ENCODE measurements around the gene SLC12A4. TPM values are rescaled to one million over a fixed set of nuclear protein-coding genes. Genes with fewer than 3 reads are reported as not detected.

Gene SLC12A4
- total and polyA plus RNA-seq, 2 of the 13 experiments (the other 11 are each of a cell fraction or from before 2014, with no cell fraction given) = 65.1 to 84.3 TPM

GRCh38 chr16:67969254-67970039, 1.0 kb upstream of the SLC12A4 start (continued):
- no peak for TF ChIP-seq CREB3 (CRISPR knock-in tag; IDR thresholded peaks at IDR 0.05)
- TF ChIP-seq ZGPAT (CRISPR knock-in tag; IDR thresholded peaks at IDR 0.05) = no peak
- no peak for TF ChIP-seq NR0B2 (CRISPR knock-in tag; IDR thresholded peaks at IDR 0.05)
- TF ChIP-seq HCFC1 (IDR thresholded peaks at IDR 0.05; ENCODE audit: low read depth, low read length) = no peak
- TF ChIP-seq PAWR (CRISPR knock-in tag; IDR thresholded peaks at IDR 0.05; ENCODE audit: borderline replicate concordance) = no peak
- no peak for TF ChIP-seq TOPORS (CRISPR knock-in tag; IDR thresholded peaks at IDR 0.05)
- TF ChIP-seq ZNF576 (CRISPR knock-in tag; IDR thresholded peaks at IDR 0.05) = no peak
- TF ChIP-seq HINFP (CRISPR knock-in tag; IDR thresholded peaks at IDR 0.05; ENCODE audit: low read depth) = no peak
- no peak for TF ChIP-seq ZBTB34 (CRISPR knock-in tag; IDR thresholded peaks at IDR 0.05)
- no peak for TF ChIP-seq ZNF574 (CRISPR knock-in tag; IDR thresholded peaks at IDR 0.05)
- TF ChIP-seq MIER3 (CRISPR knock-in tag; IDR thresholded peaks at IDR 0.05; ENCODE audit: borderline replicate concordance) = no peak
- no peak for TF ChIP-seq KLF11 (CRISPR knock-in tag; IDR thresholded peaks at IDR 0.05)
- peak; percentile 44 for TF ChIP-seq MAX (IDR thresholded peaks at IDR 0.05)
- TF ChIP-seq SIN3A (IDR thresholded peaks at IDR 0.05; ENCODE audit: borderline replicate concordance, low read depth, low read length) = peak; percentile 42; the same call in 1 of the 2 replicates
- no peak for TF ChIP-seq ZBTB3 (CRISPR knock-in tag; IDR thresholded peaks at IDR 0.05; ENCODE audit: borderline replicate concordance, low read depth)
- TF ChIP-seq ELF4 (CRISPR knock-in tag; IDR thresholded peaks at IDR 0.05; ENCODE audit: borderline replicate concordance) = 0 out of 2 replicates have a peak, but pooled peaks have one; percentile 19
- TF ChIP-seq SNAI1 (CRISPR knock-in tag; IDR thresholded peaks at IDR 0.05; ENCODE audit: borderline replicate concordance) = peak; percentile 15; the same call in 1 of the 2 replicates
- TF ChIP-seq NR2F2 (IDR thresholded peaks at IDR 0.05; ENCODE audit: borderline replicate concordance, low read depth) = no peak
- TF ChIP-seq MAFK (conservative IDR thresholded peaks at IDR 0.05 in 1 of 2, IDR thresholded peaks at IDR 0.05 in 1 of 2; ENCODE audit: low read length in 2 of 2) = no peak
